ENCODE results near the gene SPIRE2. TPM values are rescaled to one million over a fixed set of nuclear protein-coding genes. Genes with fewer than 3 reads are reported as not detected.

Gene SPIRE2
- total RNA-seq, 2 donors from 2014 or later: 51.7 to 80.5 TPM

GRCh38 chr16:89890200-89890599 lies 61.9 kb downstream of the SPIRE2 start:
- TF ChIP-seq CTCF (IDR thresholded peaks at IDR 0.05): no peak
- Histone ChIP-seq H3K9ac (ENCODE audit: low read depth in 2 of 2, low read length in 2 of 2) (no peak overlapping the region), H3K27me3 (no peaks in the 10 kb centered on the region)

DNA sequence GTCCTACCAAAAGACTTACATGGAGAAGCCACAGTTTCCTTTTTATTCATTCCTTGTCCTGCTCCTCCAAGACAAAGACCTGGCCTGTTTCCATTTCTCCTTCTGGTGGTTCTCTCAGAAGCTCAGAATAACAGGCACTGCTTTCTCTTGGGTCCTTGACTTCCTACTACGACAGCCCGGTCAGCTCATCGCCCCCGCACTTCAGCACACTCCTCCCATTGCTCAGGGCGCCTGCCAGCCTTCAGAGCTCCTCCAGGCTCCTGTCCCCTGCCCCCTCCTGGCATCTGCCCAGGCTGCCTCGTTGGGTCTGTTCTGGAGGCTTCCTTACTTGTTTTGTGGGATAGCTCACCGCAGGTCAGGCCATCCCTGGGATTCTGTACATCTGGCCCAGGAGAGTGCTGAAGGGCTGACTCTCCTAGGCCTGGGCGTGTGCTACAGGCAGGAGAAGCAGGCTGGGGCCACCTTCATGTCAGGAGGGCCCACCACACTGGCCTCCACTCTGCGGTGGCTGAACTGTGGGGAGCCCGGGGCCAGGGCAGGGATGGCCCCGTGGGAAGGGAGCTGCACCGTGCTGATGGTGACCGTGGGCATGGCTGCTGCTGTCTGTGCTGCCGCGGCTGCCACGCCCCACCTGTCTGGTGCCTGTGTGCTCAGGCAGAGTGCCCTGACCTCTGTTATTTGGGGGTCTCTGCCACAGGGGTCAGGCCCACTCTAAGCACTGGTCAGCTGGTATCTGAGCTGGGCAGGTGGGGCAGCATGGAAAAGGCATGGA lies 62.8 kb downstream of the SPIRE2 start:
- intact Hi-C loops (cut with DNase I): no loop called here
- no peaks in the 10 kb centered on the region for H3K27me3 ChIP-seq
- H3K27ac ChIP-seq: no peak overlapping the region
- DNase-seq: no peak
- H3K9ac ChIP-seq (ENCODE audit: low read depth in 2 of 2, low read length in 2 of 2): no peak overlapping the region
- H3K36me3 ChIP-seq: peaks cover 25% of the 10 kb centered on the region
- H3K4me3 ChIP-seq: no peak overlapping the region
- no peaks in the 10 kb centered on the region for H3K4me1 ChIP-seq
- no peaks in the 10 kb centered on the region for H3K9me3 ChIP-seq
- TF ChIP-seq CTCF (IDR thresholded peaks at IDR 0.05): no peak

More at GRCh38 chr16:89890200-89890599, 61.9 kb downstream of the SPIRE2 start:
- peaks cover 25% of the 10 kb centered on the region for H3K36me3 ChIP-seq
- no peak overlapping the region for H3K4me3 ChIP-seq
- H3K27ac ChIP-seq: no peak overlapping the region
- H3K4me1 ChIP-seq: no peaks in the 10 kb centered on the region
- DNase-seq: no peak
- intact Hi-C loops (cut with DNase I): no loop called here
- H3K9me3 ChIP-seq: no peaks in the 10 kb centered on the region

DNA sequence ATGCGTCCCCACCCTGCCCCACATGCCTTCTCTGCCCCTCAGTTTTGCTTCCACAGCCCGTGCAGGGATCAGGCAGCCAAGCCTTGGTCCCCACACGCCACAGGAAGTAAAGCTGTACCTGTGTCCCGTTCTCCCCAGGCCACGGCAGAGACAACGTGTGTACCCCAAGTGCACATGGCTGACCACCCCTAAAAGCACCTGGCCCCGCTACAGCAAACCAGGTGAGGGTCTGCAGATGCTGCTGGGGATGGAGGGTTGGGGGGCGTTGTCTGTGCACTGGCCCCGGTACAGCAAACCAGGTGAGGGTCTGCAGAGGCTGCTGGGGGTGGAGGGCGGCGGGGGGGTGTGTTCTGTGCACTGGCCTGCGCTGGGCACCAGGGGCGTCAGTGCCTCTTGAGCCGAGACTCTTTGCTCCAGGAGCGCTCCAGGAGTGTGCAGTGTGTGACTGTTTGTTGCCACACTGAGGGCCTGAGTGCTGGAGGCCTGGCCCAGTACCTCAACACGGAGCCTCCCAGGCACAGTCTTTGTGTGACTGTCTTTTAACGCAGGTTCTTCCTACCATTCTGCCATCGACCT lies 63.9 kb downstream of the SPIRE2 start:
- no peak for TF ChIP-seq CTCF (IDR thresholded peaks at IDR 0.05)
- Histone ChIP-seq H3K9ac (ENCODE audit: low read depth in 2 of 2, low read length in 2 of 2) (no peak overlapping the region), H3K27ac (no peak overlapping the region), H3K36me3 (peaks cover 20% of the 10 kb centered on the region), H3K9me3 (no peaks in the 10 kb centered on the region), H3K4me3 (no peak overlapping the region), H3K4me1 (no peaks in the 10 kb centered on the region), H3K27me3 (no peaks in the 10 kb centered on the region)
- DNase-seq: no peak
- intact Hi-C loops (cut with DNase I): no loop called here

GRCh38 chr16:89892635-89893034 lies 64.4 kb downstream of the SPIRE2 start:
- no peaks in the 10 kb centered on the region for H3K4me1 ChIP-seq
- H3K4me3 ChIP-seq: no peak overlapping the region
- peaks cover 15% of the 10 kb centered on the region for H3K36me3 ChIP-seq
- no peaks in the 10 kb centered on the region for H3K9me3 ChIP-seq
- H3K27ac ChIP-seq: no peak overlapping the region
- TF ChIP-seq CTCF (IDR thresholded peaks at IDR 0.05): no peak
- intact Hi-C loops (cut with DNase I): no loop called here
- no peak overlapping the region for H3K9ac ChIP-seq (ENCODE audit: low read depth in 2 of 2, low read length in 2 of 2)
- no peak for DNase-seq
- H3K27me3 ChIP-seq: no peaks in the 10 kb centered on the region

DNA sequence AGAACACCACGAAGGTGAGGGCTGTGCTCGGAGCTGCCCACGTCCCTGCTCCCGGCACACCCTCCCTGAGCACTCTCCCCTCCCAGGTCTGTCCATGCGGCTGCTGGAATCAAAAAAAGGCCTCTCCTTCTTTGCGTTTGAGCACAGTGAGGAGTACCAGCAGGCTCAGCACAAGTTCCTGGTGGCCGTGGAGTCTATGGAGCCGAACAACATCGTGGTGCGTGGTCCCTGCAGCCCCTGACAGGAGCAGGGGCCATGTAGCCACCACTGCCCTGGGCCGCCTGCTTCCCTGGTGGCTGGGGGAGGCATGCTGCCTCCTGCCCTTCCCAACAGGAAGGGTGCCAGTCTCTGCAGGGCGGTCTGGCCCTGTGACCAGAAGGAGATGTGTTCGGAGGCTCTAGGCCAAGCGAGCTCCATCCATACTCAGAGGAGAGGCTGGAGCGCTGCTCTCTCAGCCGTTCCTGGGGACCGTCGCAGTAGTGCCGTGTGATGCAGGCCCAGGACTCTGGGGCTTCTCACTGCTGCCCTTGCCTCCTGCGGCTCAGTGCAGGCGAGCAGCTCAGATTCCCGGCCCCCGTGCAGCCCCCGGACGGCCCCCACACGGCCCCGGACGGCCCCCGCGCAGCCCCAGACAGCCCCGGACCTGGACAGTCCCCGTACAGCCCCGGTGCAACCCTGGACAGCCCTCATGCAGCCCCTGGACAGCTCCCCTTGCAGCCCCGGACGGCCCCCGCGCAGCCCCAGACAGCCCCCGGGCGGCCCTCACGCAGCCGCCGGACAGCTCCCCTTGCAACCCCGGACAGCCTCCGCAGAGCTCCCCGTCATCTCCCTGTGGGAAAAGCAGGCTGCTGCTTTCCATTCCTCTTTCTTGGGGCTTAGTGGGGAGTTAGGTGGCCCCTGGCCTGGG lies 65.6 kb downstream of the SPIRE2 start:
- Histone ChIP-seq H3K27me3 (no peaks in the 10 kb centered on the region), H3K36me3 (peaks cover 14% of the 10 kb centered on the region), H3K4me3 (no peak overlapping the region), H3K9me3 (no peaks in the 10 kb centered on the region), H3K27ac (no peak overlapping the region), H3K4me1 (no peaks in the 10 kb centered on the region), H3K9ac (ENCODE audit: low read depth in 2 of 2, low read length in 2 of 2) (no peak overlapping the region)
- DNase-seq: no peak
- TF ChIP-seq CTCF (IDR thresholded peaks at IDR 0.05): no peak
- intact Hi-C loops (cut with DNase I): no loop called here
